Peyer's patch (tissue), 4 donors: ENCODE results near the gene CYP19A1.

ENCODE experiments used
- POLR2A ChIP-seq, 2 donors: fragments of 450-650 bp; IDR thresholded peaks; one replicate each; pipeline ENCODE4 v1.5.1; 2017; ENCODE audit warnings: antibody characterized with exemption in 2 of 2, mild to moderate bottlenecking in 2 of 2, moderate library complexity in 2 of 2
- TF ChIP-seq, protein P1 (sequence below), 6 experiments: fragments of 450-650 bp in 4 of 6; fragments of 200-600 bp in 2 of 6; sonication (generic) in 1 of 6; IDR thresholded peaks; one replicate each; pipeline ENCODE4 v1.5.1; 2017 to 2019; ENCODE audit warnings: antibody characterized with exemption in 6 of 6, mild to moderate bottlenecking in 3 of 6, moderate library complexity in 1 of 6

DNA sequence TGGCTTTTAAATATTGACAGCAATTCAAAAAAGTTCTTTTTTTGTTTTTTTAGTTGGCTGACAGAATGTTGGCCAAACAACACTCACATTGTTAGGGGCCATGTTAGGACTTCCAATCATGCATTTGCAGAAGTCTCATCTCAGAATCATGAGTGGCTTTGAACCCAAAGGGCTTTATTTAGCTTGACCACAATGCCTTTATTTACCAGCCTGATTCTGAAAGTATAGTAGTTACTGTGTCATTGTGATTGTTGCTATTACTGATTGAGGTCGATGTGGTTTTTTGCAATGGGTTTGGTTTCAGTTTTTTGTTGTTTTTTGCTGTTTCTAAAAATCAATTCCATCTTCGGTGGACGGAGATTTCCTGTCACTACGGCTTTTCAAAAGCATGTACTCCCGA is 10.3 kb upstream of the CYP19A1 start:
- TF ChIP-seq, protein P1, sequence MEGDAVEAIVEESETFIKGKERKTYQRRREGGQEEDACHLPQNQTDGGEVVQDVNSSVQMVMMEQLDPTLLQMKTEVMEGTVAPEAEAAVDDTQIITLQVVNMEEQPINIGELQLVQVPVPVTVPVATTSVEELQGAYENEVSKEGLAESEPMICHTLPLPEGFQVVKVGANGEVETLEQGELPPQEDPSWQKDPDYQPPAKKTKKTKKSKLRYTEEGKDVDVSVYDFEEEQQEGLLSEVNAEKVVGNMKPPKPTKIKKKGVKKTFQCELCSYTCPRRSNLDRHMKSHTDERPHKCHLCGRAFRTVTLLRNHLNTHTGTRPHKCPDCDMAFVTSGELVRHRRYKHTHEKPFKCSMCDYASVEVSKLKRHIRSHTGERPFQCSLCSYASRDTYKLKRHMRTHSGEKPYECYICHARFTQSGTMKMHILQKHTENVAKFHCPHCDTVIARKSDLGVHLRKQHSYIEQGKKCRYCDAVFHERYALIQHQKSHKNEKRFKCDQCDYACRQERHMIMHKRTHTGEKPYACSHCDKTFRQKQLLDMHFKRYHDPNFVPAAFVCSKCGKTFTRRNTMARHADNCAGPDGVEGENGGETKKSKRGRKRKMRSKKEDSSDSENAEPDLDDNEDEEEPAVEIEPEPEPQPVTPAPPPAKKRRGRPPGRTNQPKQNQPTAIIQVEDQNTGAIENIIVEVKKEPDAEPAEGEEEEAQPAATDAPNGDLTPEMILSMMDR (IDR thresholded peaks at IDR 0.05): no peak
- TF ChIP-seq POLR2A (IDR thresholded peaks at IDR 0.05): no peak
